ENCODE results near the gene TRAP1.

- TF ChIP-seq ELF4 (IDR thresholded peaks at IDR 0.05) = no peak
- no peak for TF ChIP-seq FOXM1 (IDR thresholded peaks at IDR 0.05; ENCODE audit: borderline replicate concordance)
- TF ChIP-seq SUZ12 (IDR thresholded peaks at IDR 0.05) = no peak
- TF ChIP-seq SP1 (IDR thresholded peaks at IDR 0.05) = no peak
- no peak for TF ChIP-seq TARDBP (IDR thresholded peaks at IDR 0.05)
- no peak for TF ChIP-seq ZNF384 (IDR thresholded peaks at IDR 0.05)
- TF ChIP-seq BHLHE40 (IDR thresholded peaks at IDR 0.05; ENCODE audit: borderline replicate concordance) = no peak
- TF ChIP-seq NFRKB (IDR thresholded peaks at IDR 0.05) = no peak
- TF ChIP-seq PKNOX1 (IDR thresholded peaks at IDR 0.05) = no peak
- TF ChIP-seq ARNT (IDR thresholded peaks at IDR 0.05) = no peak
- TF ChIP-seq FOXA1 (IDR thresholded peaks at IDR 0.05) = no peak
- no peak for TF ChIP-seq L3MBTL2 (conservative IDR thresholded peaks at IDR 0.05)
- TF ChIP-seq FOXK2 (IDR thresholded peaks at IDR 0.05) = no peak
- TF ChIP-seq HDGF (IDR thresholded peaks at IDR 0.05; ENCODE audit: borderline replicate concordance) = no peak
Observed at GRCh38 chr16:3695610-3696369, 21.5 kb downstream of the TRAP1 start.
